H1 (cell line): Measurements from ENCODE around the gene UQCRFS1. TPM values are rescaled to one million over a fixed set of nuclear protein-coding genes. Genes with fewer than 3 reads are reported as not detected.

ENCODE experiments used
- CTCF ChIA-PET: fragments of 300-600 bp; sonication (Branson Sonifier 250); formaldehyde crosslinking; loops from one replicate; lab custom pipeline; 2021; ENCODE audit not compliant: partially characterized antibody; lab: Charles Lee
- POLR2A ChIA-PET: fragments of 300-600 bp; sonication (Branson Sonifier 250); formaldehyde crosslinking; loops from one replicate; lab custom pipeline; 2021; ENCODE audit warnings: inconsistent platforms; ENCODE audit not compliant: partially characterized antibody; lab: Charles Lee
- DNase-seq, 2 experiments: peaks; one replicate each; pipeline versions ENCODE4 v3.0.0 to v3.0.0-alpha.2; 2010 to 2022; ENCODE audit warnings: low spot score in 2 of 2, low read depth in 1 of 2, mixed read lengths in 1 of 2
- FAIRE-seq: peaks from 2 replicates; lab custom pipeline; 2011; peaks lifted over from hg19 to GRCh38; lab: Jason Lieb, UNC
- H2AFZ ChIP-seq: 2 replicates; pipeline ENCODE4 v1.8.1; 2012; ENCODE audit warnings: low read length, inconsistent platforms
- H2AK5ac ChIP-seq: 2 replicates; pipeline ENCODE4 v1.6.1; 2013; ENCODE audit warnings: low read depth, low read length
- H2BK120ac ChIP-seq: replicated peaks from 2 replicates; pipeline ENCODE3; 2013; ENCODE audit warnings: low read depth, low read length, inconsistent platforms
- H2BK12ac ChIP-seq: 2 replicates; pipeline ENCODE4 v1.6.1; 2013; ENCODE audit warnings: low read depth, low read length
- H2BK15ac ChIP-seq: 2 replicates; pipeline ENCODE4 v1.6.1; 2013; ENCODE audit warnings: low read length
- H2BK20ac ChIP-seq: 2 replicates; pipeline ENCODE4 v1.6.1; 2013; ENCODE audit warnings: low read length
- H2BK5ac ChIP-seq: 2 replicates; pipeline ENCODE4 v1.6.1; 2013; ENCODE audit warnings: low read depth, low read length
- H3K14ac ChIP-seq: 2 replicates; pipeline ENCODE4 v1.6.1; 2013; ENCODE audit warnings: inconsistent platforms; ENCODE audit not compliant: insufficient read length
- H3K18ac ChIP-seq: 2 replicates; pipeline ENCODE4 v1.6.1; 2013; ENCODE audit warnings: low read length; ENCODE audit errors: extremely low read depth
- H3K23ac ChIP-seq: 2 replicates; pipeline ENCODE4 v1.6.1; 2013; ENCODE audit warnings: inconsistent platforms; ENCODE audit not compliant: insufficient read length
- H3K23me2 ChIP-seq: 2 replicates; pipeline ENCODE4 v1.6.1; 2013; ENCODE audit warnings: low read depth, low read length
- H3K27ac ChIP-seq: 2 replicates; pipeline ENCODE4 v1.6.1; 2011; ENCODE audit warnings: low read depth, low read length, inconsistent platforms
- H3K27me3 ChIP-seq, 4 experiments: replicated peaks in 1 of 4; 1 replicate in 1 of 4; 2 replicates in 3 of 4; pipeline versions ENCODE4 v1.6.1 to v1.8.1; 2011 to 2013; ENCODE audit warnings: low read length in 3 of 4, mild to moderate bottlenecking in 3 of 4, inconsistent platforms in 2 of 4, mixed read lengths in 2 of 4, moderate library complexity in 1 of 4; ENCODE audit not compliant: control insufficient read depth in 3 of 4, insufficient read depth in 3 of 4; ENCODE audit errors: extremely low read depth in 1 of 4
- H3K36me3 ChIP-seq, 4 experiments: 2 replicates each; pipeline versions ENCODE4 v1.6.1 to v1.8.1; 2011 to 2013; ENCODE audit warnings: mild to moderate bottlenecking in 4 of 4, low read length in 3 of 4, moderate library complexity in 2 of 4, control low read depth in 1 of 4, inconsistent platforms in 1 of 4; ENCODE audit not compliant: insufficient read depth in 4 of 4, control insufficient read depth in 2 of 4
- H3K4ac ChIP-seq: replicated peaks from 2 replicates; pipeline ENCODE3; 2013; ENCODE audit warnings: low read length, low read depth, mixed read lengths, inconsistent platforms; ENCODE audit not compliant: insufficient read length
- H3K4me1 ChIP-seq, 4 experiments: replicated peaks in 1 of 4; 1 replicate in 1 of 4; 2 replicates in 3 of 4; pipeline versions ENCODE4 v1.6.1 to v1.8.1; 2011 to 2013; ENCODE audit warnings: low read length in 3 of 4, inconsistent platforms in 2 of 4, mixed read lengths in 1 of 4; ENCODE audit not compliant: insufficient read depth in 4 of 4, control insufficient read depth in 3 of 4
- H3K4me2 ChIP-seq, 2 experiments: 2 replicates each; pipeline versions ENCODE4 v1.6.1 to v1.8.1; 2011 to 2013; ENCODE audit warnings: low read depth in 2 of 2, low read length in 2 of 2, control low read depth in 1 of 2, inconsistent platforms in 1 of 2, mild to moderate bottlenecking in 1 of 2; ENCODE audit not compliant: insufficient read depth in 1 of 2
- H3K4me3 ChIP-seq, 4 experiments: fragments of 200-600, 300-600 bp in 1 of 4; sonication (generic), shearing (Covaris generic), sonication (Bioruptor Twin) in 1 of 4; 2 replicates each; pipeline versions ENCODE4 v1.5.1 to v1.8.1; 2011 to 2016; ENCODE audit warnings: low read length in 4 of 4, low read depth in 3 of 4, control low read depth in 2 of 4, inconsistent platforms in 2 of 4, mild to moderate bottlenecking in 2 of 4, mixed read lengths in 1 of 4, moderate library complexity in 1 of 4; ENCODE audit not compliant: insufficient read depth in 2 of 4; ENCODE audit errors: extremely low read depth in 1 of 4
- H3K56ac ChIP-seq: replicated peaks from 2 replicates; pipeline ENCODE3; 2013; ENCODE audit warnings: low read depth, mild to moderate bottlenecking, mixed read lengths, low read length, inconsistent platforms; ENCODE audit not compliant: insufficient read length
- H3K79me1 ChIP-seq: 2 replicates; pipeline ENCODE4 v1.6.1; 2013; ENCODE audit warnings: low read depth, low read length, control low read depth
- H3K79me2 ChIP-seq, 2 experiments: 2 replicates each; pipeline versions ENCODE4 v1.6.1 to v1.8.1; 2012 to 2013; ENCODE audit warnings: low read length in 2 of 2, mild to moderate bottlenecking in 2 of 2, inconsistent platforms in 1 of 2; ENCODE audit not compliant: insufficient read depth in 2 of 2, control insufficient read depth in 1 of 2
- H3K9ac ChIP-seq, 4 experiments: replicated peaks in 1 of 4; 1 replicate in 1 of 4; 2 replicates in 3 of 4; pipeline versions ENCODE4 v1.6.1 to v1.8.1; 2011 to 2013; ENCODE audit warnings: low read depth in 3 of 4, low read length in 3 of 4, control low read depth in 2 of 4, mild to moderate bottlenecking in 2 of 4, moderate library complexity in 2 of 4, inconsistent platforms in 1 of 4; ENCODE audit errors: extremely low read depth in 1 of 4
- H3K9me3 ChIP-seq, 2 experiments: 2 replicates each; pipeline versions ENCODE4 v1.6.1 to v1.8.1; 2012 to 2013; ENCODE audit warnings: mild to moderate bottlenecking in 2 of 2, moderate library complexity in 2 of 2, control low read depth in 1 of 2, inconsistent platforms in 1 of 2, low read depth in 1 of 2, low read length in 1 of 2, mixed read lengths in 1 of 2; ENCODE audit not compliant: insufficient read depth in 2 of 2
- H4K20me1 ChIP-seq, 2 experiments: replicated peaks in 1 of 2; 2 replicates each; pipeline versions ENCODE3 to v1.8.1; 2011 to 2013; ENCODE audit warnings: inconsistent platforms in 2 of 2, low read length in 2 of 2, mild to moderate bottlenecking in 1 of 2; ENCODE audit not compliant: insufficient read depth in 2 of 2, control insufficient read depth in 1 of 2
- H4K5ac ChIP-seq: 2 replicates; pipeline ENCODE4 v1.6.1; 2013; ENCODE audit warnings: low read length, low read depth, mixed read lengths, inconsistent platforms; ENCODE audit not compliant: insufficient read length
- H4K8ac ChIP-seq: 2 replicates; pipeline ENCODE4 v1.8.0; 2013; ENCODE audit warnings: mild to moderate bottlenecking, moderate library complexity, low read length, inconsistent platforms; ENCODE audit not compliant: insufficient read depth; ENCODE audit errors: extremely low read depth
- H4K91ac ChIP-seq: replicated peaks from 2 replicates; pipeline ENCODE3; 2013; ENCODE audit warnings: low read length, mixed read lengths, inconsistent platforms; ENCODE audit not compliant: insufficient read length
- BACH1 ChIP-seq: IDR thresholded peaks from 2 replicates; pipeline ENCODE4 v1.6.1; 2012; ENCODE audit warnings: low read length, improper control_type of control experiment
- BCL11A ChIP-seq, 2 experiments: IDR thresholded peaks; one replicate each; pipeline ENCODE4 v1.6.1; 2011; ENCODE audit warnings: low read depth in 2 of 2, low read length in 2 of 2, mild to moderate bottlenecking in 2 of 2
- CBX8 ChIP-seq: fragments of 300-800, 300-1000 bp; sonication (generic); IDR thresholded peaks from 2 replicates; pipeline ENCODE4 v1.7.1; 2016; ENCODE audit warnings: low read depth, low read length, borderline replicate concordance
- E2F6 ChIP-seq: IDR thresholded peaks from 2 replicates; pipeline ENCODE4 v1.6.1; 2012; ENCODE audit warnings: inconsistent platforms
- JUN ChIP-seq: IDR thresholded peaks from 2 replicates; pipeline ENCODE4 v1.6.1; 2011; ENCODE audit warnings: low read depth, mild to moderate bottlenecking, improper control_type of control experiment, low read length
- POLR2A ChIP-seq, 2 experiments: IDR thresholded peaks; 1 replicate in 1 of 2; 2 replicates in 1 of 2; pipeline ENCODE4 v1.6.1; 2011; ENCODE audit warnings: low read depth in 2 of 2, low read length in 2 of 2, mild to moderate bottlenecking in 2 of 2; ENCODE audit errors: control extremely low read depth in 1 of 2
- POLR2AphosphoS5 ChIP-seq: IDR thresholded peaks from 2 replicates; pipeline ENCODE4 v1.6.1; 2011; ENCODE audit warnings: low read depth, low read length
- POU5F1 ChIP-seq: IDR thresholded peaks from 2 replicates; pipeline ENCODE4 v1.6.1; 2011; ENCODE audit warnings: low read depth, mild to moderate bottlenecking, low read length, moderate library complexity
- RBBP5 ChIP-seq: IDR thresholded peaks from 2 replicates; pipeline ENCODE4 v1.7.1; 2012; ENCODE audit warnings: low read depth, mild to moderate bottlenecking, inconsistent platforms, low read length, moderate library complexity, borderline replicate concordance
- SAP30 ChIP-seq: fragments of 300-600 bp; sonication (generic); IDR thresholded peaks from 2 replicates; pipeline ENCODE4 v1.7.1; 2012; ENCODE audit warnings: low read length, moderate library complexity, mild to moderate bottlenecking, inconsistent platforms; ENCODE audit not compliant: insufficient read depth, insufficient replicate concordance
- SP1 ChIP-seq: IDR thresholded peaks from 2 replicates; pipeline ENCODE4 v1.6.1; 2011; ENCODE audit warnings: low read depth, low read length
- SUZ12 ChIP-seq: fragments of 200-600 bp; sonication (generic); IDR thresholded peaks from 2 replicates; pipeline ENCODE4 v1.6.1; 2012; ENCODE audit warnings: mild to moderate bottlenecking, inconsistent platforms, low read length, moderate library complexity, mixed read lengths
- WGBS, 2 experiments: shearing (Covaris generic) in 1 of 2; methylation state at CpG; one replicate each; pipeline versions ENCODE4 v1.1.6 to v1.1.7; 2013 to 2015; ENCODE audit warnings: low lambda C conversion rate in 2 of 2, mixed read lengths in 2 of 2, inconsistent platforms in 1 of 2, low coverage in 1 of 2, missing lambda C conversion rate in 1 of 2; ENCODE audit not compliant: insufficient replicate concordance in 2 of 2, insufficient coverage in 1 of 2, insufficient read length in 1 of 2; ENCODE audit errors: extremely low coverage in 1 of 2, missing lambda C conversion rate in 1 of 2; 5-methylcytosine and 5-hydroxymethylcytosine counted together
- polyA plus RNA-seq, 7 experiments: library from polyadenylated mRNA; depleted of rRNA in 3 of 7; stranded (reverse) in 5 of 7; unstranded in 2 of 7; fragments of >200 nt in 5 of 7; fragments of 200-250 nt in 2 of 7; gene quantifications; 1 replicate in 5 of 7; 2 replicates in 1 of 7; 4 replicates in 1 of 7; pipeline versions ENCODE4 v1.2.1 to v1.2.3, GENCODE V29; 2011 to 2013; ENCODE audit warnings: missing spikeins in 2 of 7, mixed read lengths in 2 of 7
- total RNA-seq: library from RNA; stranded (reverse); fragmentation: NEBNext Ultra II Directional; extraction: Animal tissue kit (Norgen Biotek cat#: 25700); gene quantifications from 2 replicates; pipeline ENCODE4 v1.2.1, GENCODE V29; 2021
- TF ChIP-seq, protein P1 (sequence below): IDR thresholded peaks from 2 replicates; pipeline ENCODE4 v1.6.1; 2011; ENCODE audit warnings: low read length, improper control_type of control experiment

The UQCRFS1 gene
- total and polyA plus RNA-seq, 2 of the 8 experiments (the other 6 are each of a cell fraction or from before 2014, with no cell fraction given): 52.4 to 59.1 TPM

DNA sequence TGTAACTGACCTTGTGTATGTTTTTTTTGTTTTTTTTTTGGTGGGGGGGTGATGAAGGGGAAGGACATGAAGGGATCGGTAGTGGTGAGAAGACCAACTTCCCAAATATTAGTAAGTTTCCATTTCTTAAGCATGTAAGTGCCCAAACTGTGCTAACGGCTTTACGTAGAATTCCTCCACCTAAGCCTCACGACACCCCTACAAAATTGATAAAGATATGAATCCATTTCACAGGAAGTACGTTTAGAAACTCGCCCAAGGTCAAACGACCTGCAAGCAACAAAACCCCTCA is 649 bp downstream of the UQCRFS1 start:
- Histone ChIP-seq H4K91ac (no peak overlapping the region), H2BK120ac (peak overlapping the region; percentile 67), H3K27ac (peak overlapping the region; percentile 92), H3K79me2 (peaks cover 20 to 50% of the 10 kb centered on the region in 2 experiments), H3K56ac (peak overlapping the region; percentile 33), H2AFZ (no peak overlapping the region), H3K4me3 (peak overlapping the region; percentile 87 to 100 (median 92)), H3K14ac (peak overlapping the region; percentile 91), H2BK12ac (peak overlapping the region; percentile 22; the same call in 1 of the 2 replicates), H3K18ac (no peak overlapping the region), H2AK5ac (no peak overlapping the region; the same call in 1 of the 2 replicates), H4K20me1 (peaks cover 9 to 16% of the 10 kb centered on the region in 2 experiments), H3K23ac (no peak overlapping the region), H3K4me1 (peaks cover 2 to 13% (median 5%) of the 10 kb centered on the region in 4 experiments; a peak in 4 of 7 replicates), H3K27me3 (no peaks in the 10 kb centered on the region), H3K9me3 (no peaks in the 10 kb centered on the region), H4K5ac (peak overlapping the region; percentile 64), H3K23me2 (peaks cover 4% of the 10 kb centered on the region), H4K8ac (peak overlapping the region; percentile 99), H3K36me3 (peaks cover 0 to 6% (median 2%) of the 10 kb centered on the region in 4 experiments; a peak in 3 of 8 replicates), H3K4me2 (peak overlapping the region; percentile 88 to 93), H2BK15ac (no peak overlapping the region), H3K79me1 (no peaks in the 10 kb centered on the region), H2BK20ac (no peak overlapping the region), H2BK5ac (0 out of 2 replicates have a peak overlapping the region, but pooled peaks have one; percentile 40), H3K4ac (peak overlapping the region; percentile 57), H3K9ac (peak overlapping the region; percentile 67 to 100 (median 96))
- ChIA-PET POLR2A (interaction anchor here (0.6 to 1.2 kb wide), 3 partner anchors 12 to 230 kb away, joined by 3 to 4 read pairs (median 3); no protein-coding TSS in a partner anchor), CTCF (interaction anchor here (1.3 kb wide), 1 partner anchor 49 kb away, joined by 3 read pairs; no protein-coding TSS in a partner anchor)
- WGBS, 2 experiments: 2% methylated on average over 7 of the region's 7 CpGs; no CpG with 5 or more reads in 1 of the 2 experiments
- FAIRE-seq (no peak), DNase-seq (no peak)
- TF ChIP-seq JUN (no peak), BCL11A (IDR thresholded peaks at IDR 0.05; ENCODE audit: low read depth in 2 of 2, low read length in 2 of 2) (no peak), SP1 (no peak), CBX8 (no peak), SAP30 (no peak), POLR2A (IDR thresholded peaks at IDR 0.05; ENCODE audit: control extremely low read depth in 1 of 2, low read depth in 2 of 2, low read length in 2 of 2) (no peak), E2F6 (no peak), SUZ12 (no peak), POU5F1 (no peak), RBBP5 (no peak), POLR2AphosphoS5 (no peak), BACH1 (no peak)
- TF ChIP-seq, protein P1, sequence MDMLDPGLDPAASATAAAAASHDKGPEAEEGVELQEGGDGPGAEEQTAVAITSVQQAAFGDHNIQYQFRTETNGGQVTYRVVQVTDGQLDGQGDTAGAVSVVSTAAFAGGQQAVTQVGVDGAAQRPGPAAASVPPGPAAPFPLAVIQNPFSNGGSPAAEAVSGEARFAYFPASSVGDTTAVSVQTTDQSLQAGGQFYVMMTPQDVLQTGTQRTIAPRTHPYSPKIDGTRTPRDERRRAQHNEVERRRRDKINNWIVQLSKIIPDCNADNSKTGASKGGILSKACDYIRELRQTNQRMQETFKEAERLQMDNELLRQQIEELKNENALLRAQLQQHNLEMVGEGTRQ: no peak
